Trophoblast cell (in vitro differentiated cells and primary cell): ENCODE results near the gene HAUS7.

ENCODE experiments used
- DNase-seq, 2 donors: peaks; one replicate each; pipeline ENCODE4 v3.0.0-alpha.2; 2016
- H2AFZ ChIP-seq: 2 replicates; pipeline ENCODE4 v1.6.1; 2013; ENCODE audit warnings: low read length, moderate library complexity, mild to moderate bottlenecking; ENCODE audit not compliant: insufficient read depth, poor library complexity
- H2AK5ac ChIP-seq: 2 replicates; pipeline ENCODE4 v1.6.1; 2013; ENCODE audit warnings: mild to moderate bottlenecking, low read length
- H2BK120ac ChIP-seq: 2 replicates; pipeline ENCODE4 v1.6.1; 2013; ENCODE audit warnings: low read length, mild to moderate bottlenecking, moderate library complexity; ENCODE audit not compliant: insufficient read depth, poor library complexity
- H2BK12ac ChIP-seq: 2 replicates; pipeline ENCODE4 v1.6.1; 2013; ENCODE audit warnings: mild to moderate bottlenecking, low read length, moderate library complexity
- H2BK5ac ChIP-seq: 2 replicates; pipeline ENCODE4 v1.6.1; 2013; ENCODE audit warnings: low read length, low read depth, moderate library complexity, mild to moderate bottlenecking; ENCODE audit not compliant: poor library complexity
- H3K14ac ChIP-seq: 2 replicates; pipeline ENCODE4 v1.6.1; 2013; ENCODE audit warnings: mild to moderate bottlenecking, low read length
- H3K18ac ChIP-seq: 2 replicates; pipeline ENCODE4 v1.6.1; 2013; ENCODE audit warnings: mild to moderate bottlenecking, low read length
- H3K23ac ChIP-seq: 2 replicates; pipeline ENCODE4 v1.6.1; 2013; ENCODE audit warnings: low read length
- H3K27ac ChIP-seq: 2 replicates; pipeline ENCODE4 v1.5.1; 2013; ENCODE audit warnings: low read depth, mild to moderate bottlenecking, inconsistent platforms, low read length, moderate library complexity
- H3K27me3 ChIP-seq: 2 replicates; pipeline ENCODE4 v1.6.1; 2013; ENCODE audit warnings: inconsistent platforms, mild to moderate bottlenecking, low read length, moderate library complexity; ENCODE audit not compliant: insufficient read depth
- H3K36me3 ChIP-seq, 2 experiments: 1 replicate in 1 of 2; 2 replicates in 1 of 2; pipeline ENCODE4 v1.6.1; 2013; ENCODE audit warnings: low read length in 2 of 2, mild to moderate bottlenecking in 2 of 2, moderate library complexity in 1 of 2; ENCODE audit not compliant: insufficient read depth in 2 of 2, control insufficient read depth in 1 of 2
- H3K4ac ChIP-seq: 2 replicates; pipeline ENCODE4 v1.6.1; 2013; ENCODE audit warnings: low read depth, mild to moderate bottlenecking, low read length, moderate library complexity
- H3K4me1 ChIP-seq, 2 experiments: 1 replicate in 1 of 2; 2 replicates in 1 of 2; pipeline ENCODE4 v1.6.1; 2013; ENCODE audit warnings: low read length in 2 of 2, mild to moderate bottlenecking in 2 of 2, moderate library complexity in 1 of 2; ENCODE audit not compliant: insufficient read depth in 2 of 2, control insufficient read depth in 1 of 2
- H3K4me2 ChIP-seq: 2 replicates; pipeline ENCODE4 v1.6.1; 2013; ENCODE audit warnings: inconsistent platforms, mild to moderate bottlenecking, low read length, moderate library complexity
- H3K4me3 ChIP-seq: 2 replicates; pipeline ENCODE4 v1.5.1; 2013; ENCODE audit warnings: mild to moderate bottlenecking, low read depth, low read length, inconsistent platforms
- H3K79me1 ChIP-seq: one replicate; pipeline ENCODE4 v1.6.1; 2013; ENCODE audit warnings: low read length
- H3K79me2 ChIP-seq: 2 replicates; pipeline ENCODE4 v1.6.1; 2013; ENCODE audit warnings: low read length, mild to moderate bottlenecking; ENCODE audit not compliant: control insufficient read depth, insufficient read depth, poor library complexity
- H3K9ac ChIP-seq: 2 replicates; pipeline ENCODE4 v1.6.1; 2013; ENCODE audit warnings: mild to moderate bottlenecking, low read length
- H3K9me3 ChIP-seq: 2 replicates; pipeline ENCODE4 v1.6.1; 2013; ENCODE audit warnings: low read depth, mild to moderate bottlenecking, control low read depth, inconsistent platforms, low read length; ENCODE audit not compliant: insufficient read depth
- H4K12ac ChIP-seq: 2 replicates; pipeline ENCODE4 v1.6.1; 2013; ENCODE audit warnings: low read depth, mild to moderate bottlenecking, low read length, moderate library complexity
- H4K8ac ChIP-seq: 2 replicates; pipeline ENCODE4 v1.6.1; 2013; ENCODE audit warnings: low read depth, mild to moderate bottlenecking, low read length, moderate library complexity
- H4K91ac ChIP-seq: one replicate; pipeline ENCODE4 v1.6.1; 2013; ENCODE audit warnings: low read depth, mild to moderate bottlenecking, low read length, moderate library complexity
- WGBS: extraction: QIAGEN DNeasy Blood & Tissue Kit; methylation state at CpG from one replicate; pipeline ENCODE4 v1.1.7; 2013; ENCODE audit warnings: missing lambda C conversion rate; ENCODE audit not compliant: insufficient read length, insufficient coverage; ENCODE audit errors: extremely low coverage; 5-methylcytosine and 5-hydroxymethylcytosine counted together

Gene HAUS7

GRCh38 chrX:153459986-153460385 is 10.4 kb downstream of the HAUS7 start:
- no peak overlapping the region for H2BK5ac ChIP-seq
- no peak overlapping the region for H2AFZ ChIP-seq
- H4K91ac ChIP-seq, result no peak overlapping the region
- H3K4me2 ChIP-seq, result no peak overlapping the region
- WGBS, result no CpG with 5 or more reads among the region's 4 CpGs
- H3K79me1 ChIP-seq, result peaks cover 7% of the 10 kb centered on the region
- H2BK120ac ChIP-seq, result no peak overlapping the region
- no peaks in the 10 kb centered on the region for H3K9me3 ChIP-seq
- H3K79me2 ChIP-seq, result no peaks in the 10 kb centered on the region
- H3K23ac ChIP-seq, result no peak overlapping the region
- no peak overlapping the region for H3K4me3 ChIP-seq
- no peak overlapping the region for H3K4ac ChIP-seq
- no peak overlapping the region for H3K18ac ChIP-seq
- H4K12ac ChIP-seq, result no peak overlapping the region
- no peak overlapping the region for H2BK12ac ChIP-seq
- no peak overlapping the region for H3K9ac ChIP-seq
- peaks cover 6 to 10% of the 10 kb centered on the region in 2 experiments for H3K4me1 ChIP-seq
- no peak overlapping the region for H4K8ac ChIP-seq
- no peak overlapping the region for H2AK5ac ChIP-seq
- H3K14ac ChIP-seq, result no peak overlapping the region
- peaks cover 16 to 21% of the 10 kb centered on the region in 2 experiments for H3K36me3 ChIP-seq
- no peaks in the 10 kb centered on the region for H3K27me3 ChIP-seq
- peak overlapping the region; percentile 77 for H3K27ac ChIP-seq
- DNase-seq, result peak; percentile 68 to 74

DNA sequence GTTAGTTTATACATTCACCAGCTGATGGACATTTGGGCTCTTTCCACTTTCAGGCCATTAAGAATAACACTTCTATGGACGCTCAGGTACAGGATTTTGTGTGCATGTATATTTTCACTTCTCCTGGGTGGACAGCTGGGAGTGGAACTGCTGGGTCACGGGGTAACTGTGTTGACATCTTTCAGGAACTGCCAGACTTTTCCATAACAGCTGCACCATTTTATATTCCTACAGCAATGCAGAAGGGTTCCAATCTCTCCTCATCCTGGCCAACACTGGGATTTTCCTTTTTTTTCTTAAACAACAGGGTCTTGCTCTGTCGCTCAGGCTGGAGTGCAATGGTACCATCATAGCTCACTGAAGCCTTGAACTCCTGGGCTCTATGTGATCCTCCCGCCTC is 11.9 kb downstream of the HAUS7 start:
- Histone ChIP-seq H4K12ac (no peak overlapping the region), H3K4me1 (peaks cover 6 to 10% of the 10 kb centered on the region in 2 experiments), H3K27ac (no peak overlapping the region), H3K4me3 (no peak overlapping the region), H3K36me3 (peaks cover 19 to 20% of the 10 kb centered on the region in 2 experiments), H2AFZ (no peak overlapping the region), H2BK120ac (no peak overlapping the region), H3K18ac (no peak overlapping the region), H3K9me3 (no peaks in the 10 kb centered on the region), H3K79me1 (peaks cover 7% of the 10 kb centered on the region), H4K91ac (peak overlapping the region; percentile 5), H3K4ac (no peak overlapping the region), H3K14ac (no peak overlapping the region), H3K9ac (no peak overlapping the region), H3K79me2 (no peaks in the 10 kb centered on the region), H2BK12ac (no peak overlapping the region), H4K8ac (no peak overlapping the region), H2BK5ac (no peak overlapping the region), H3K4me2 (no peak overlapping the region), H2AK5ac (no peak overlapping the region), H3K27me3 (no peaks in the 10 kb centered on the region), H3K23ac (no peak overlapping the region)
- no peak for DNase-seq
- WGBS, result no CpG with 5 or more reads among the region's 4 CpGs

GRCh38 chrX:153457827-153458466 is 12.4 kb downstream of the HAUS7 start:
- Histone ChIP-seq H3K14ac (no peak overlapping the region), H3K23ac (no peak overlapping the region), H3K4me3 (no peak overlapping the region), H4K91ac (no peak overlapping the region), H3K9ac (no peak overlapping the region), H3K4me1 (peaks cover 6 to 10% of the 10 kb centered on the region in 2 experiments), H2BK12ac (no peak overlapping the region), H3K4me2 (no peak overlapping the region), H3K9me3 (no peaks in the 10 kb centered on the region), H2BK120ac (no peak overlapping the region), H2BK5ac (no peak overlapping the region), H3K18ac (no peak overlapping the region), H3K79me1 (peaks cover 7% of the 10 kb centered on the region), H3K79me2 (no peaks in the 10 kb centered on the region), H4K12ac (no peak overlapping the region), H2AK5ac (no peak overlapping the region), H3K27ac (no peak overlapping the region), H2AFZ (no peak overlapping the region), H3K27me3 (no peaks in the 10 kb centered on the region), H4K8ac (no peak overlapping the region), H3K36me3 (peaks cover 19 to 20% of the 10 kb centered on the region in 2 experiments), H3K4ac (no peak overlapping the region)
- no CpG with 5 or more reads among the region's 17 CpGs for WGBS
- DNase-seq, result no peak

- Histone ChIP-seq H2BK12ac (no peak overlapping the region), H2AFZ (no peak overlapping the region), H3K18ac (no peak overlapping the region), H3K79me2 (no peaks in the 10 kb centered on the region), H2BK5ac (no peak overlapping the region), H3K4me2 (no peak overlapping the region), H4K12ac (peak overlapping the region; percentile 23), H3K9ac (no peak overlapping the region), H3K79me1 (peaks cover 7% of the 10 kb centered on the region), H3K23ac (no peak overlapping the region), H4K91ac (no peak overlapping the region), H2BK120ac (no peak overlapping the region), H3K9me3 (no peaks in the 10 kb centered on the region), H3K27ac (no peak overlapping the region), H3K36me3 (peaks cover 14 to 16% of the 10 kb centered on the region in 2 experiments), H3K4me3 (no peak overlapping the region), H2AK5ac (peak overlapping the region; percentile 41), H4K8ac (no peak overlapping the region), H3K27me3 (no peaks in the 10 kb centered on the region), H3K14ac (no peak overlapping the region), H3K4me1 (peaks cover 6 to 10% of the 10 kb centered on the region in 2 experiments), H3K4ac (no peak overlapping the region)
- WGBS, result no CpG with 5 or more reads among the region's 18 CpGs
- no peak for DNase-seq
These were observed 13.1 kb downstream of the HAUS7 start for GRCh38 chrX:153457136-153457825.
